Hepatocyte (in vitro differentiated cells): ENCODE measurements around the gene C10orf62. TPM values are rescaled to one million over a fixed set of nuclear protein-coding genes. Genes with fewer than 3 reads are reported as not detected.

ENCODE experiments used
- DNase-seq: peaks from one replicate; pipeline ENCODE4 v3.0.0-alpha.2; 2016; ENCODE audit warnings: low spot score
- H2AFZ ChIP-seq: fragments of 200-600 bp; sonication (generic); 2 replicates; pipeline ENCODE4 v1.6.0; 2016; ENCODE audit warnings: antibody characterized with exemption, mild to moderate bottlenecking
- H3K27ac ChIP-seq: fragments of 200-600 bp; sonication (generic); 2 replicates; pipeline ENCODE4 v1.5.1; 2016; ENCODE audit warnings: mild to moderate bottlenecking
- H3K27me3 ChIP-seq: fragments of 200-600 bp; sonication (generic); 2 replicates; pipeline ENCODE4 v1.6.1; 2016
- H3K36me3 ChIP-seq: fragments of 200-600 bp; sonication (generic); replicated peaks from 2 replicates; pipeline ENCODE4 v1.5.1; 2016; ENCODE audit warnings: low read depth; ENCODE audit not compliant: insufficient read depth
- H3K4me1 ChIP-seq: fragments of 200-600 bp; sonication (generic); 2 replicates; pipeline ENCODE4 v1.5.1; 2016; ENCODE audit warnings: mild to moderate bottlenecking, moderate library complexity; ENCODE audit not compliant: insufficient read depth
- H3K4me2 ChIP-seq: fragments of 200-600 bp; sonication (generic); 2 replicates; pipeline ENCODE4 v1.6.0; 2016
- H3K4me3 ChIP-seq: fragments of 200-600 bp; sonication (generic); 2 replicates; pipeline ENCODE4 v1.5.1; 2016; ENCODE audit warnings: mild to moderate bottlenecking
- H3K79me2 ChIP-seq: fragments of 200-600 bp; sonication (generic); 2 replicates; pipeline ENCODE4 v1.6.0; 2017; ENCODE audit warnings: mild to moderate bottlenecking
- H3K9me2 ChIP-seq: fragments of 200-600 bp; sonication (generic); replicated peaks from 2 replicates; pipeline ENCODE4 v1.6.0; 2017; ENCODE audit warnings: mild to moderate bottlenecking; ENCODE audit not compliant: insufficient read depth
- H3K9me3 ChIP-seq: fragments of 200-600 bp; sonication (generic); 2 replicates; pipeline ENCODE4 v1.5.1; 2016; ENCODE audit warnings: low read depth, mild to moderate bottlenecking
- H4K20me1 ChIP-seq: fragments of 200-600 bp; sonication (generic); 2 replicates; pipeline ENCODE4 v1.6.0; 2016; ENCODE audit warnings: mild to moderate bottlenecking; ENCODE audit not compliant: insufficient read depth, poor library complexity, severe bottlenecking
- EZH2 ChIP-seq: fragments of 200-600 bp; sonication (generic); IDR thresholded peaks from 2 replicates; pipeline ENCODE4 v1.6.1; 2016; ENCODE audit warnings: antibody characterized with exemption, mild to moderate bottlenecking, borderline replicate concordance
- EZH2phosphoT487 ChIP-seq: fragments of 200-600 bp; sonication (generic); IDR thresholded peaks from one replicate; pipeline ENCODE4 v1.6.1; 2018; ENCODE audit warnings: antibody characterized with exemption, mild to moderate bottlenecking, low read depth, moderate library complexity; ENCODE audit not compliant: unreplicated experiment, severe bottlenecking
- WGBS: methylation state at CpG from one replicate; pipeline ENCODE4 v1.1.6; 2016; ENCODE audit warnings: low lambda C conversion rate; ENCODE audit errors: missing lambda C conversion rate; 5-methylcytosine and 5-hydroxymethylcytosine counted together
- polyA plus RNA-seq: library from polyadenylated mRNA; unstranded; fragments of >200 nt; fragmentation: Nextera tagmentation; extraction: Ambion mirVana; gene quantifications from 2 replicates; pipeline ENCODE4 v1.2.1, GENCODE V29; 2016
- total RNA-seq: library from RNA; depleted of rRNA; stranded (reverse); fragments of >200 nt; gene quantifications from 2 replicates; pipeline ENCODE4 v1.2.3, GENCODE V29; 2014
- TF ChIP-seq, protein P1 (sequence below): fragments of 200-600 bp; sonication (generic); IDR thresholded peaks from 2 replicates; pipeline ENCODE4 v1.5.1; 2016; ENCODE audit warnings: antibody characterized with exemption, mild to moderate bottlenecking; ENCODE audit not compliant: poor library complexity

Gene C10orf62
- total and polyA plus RNA-seq, 2 experiments from 2014 or later, result 0.23 TPM; not detected in 1

DNA sequence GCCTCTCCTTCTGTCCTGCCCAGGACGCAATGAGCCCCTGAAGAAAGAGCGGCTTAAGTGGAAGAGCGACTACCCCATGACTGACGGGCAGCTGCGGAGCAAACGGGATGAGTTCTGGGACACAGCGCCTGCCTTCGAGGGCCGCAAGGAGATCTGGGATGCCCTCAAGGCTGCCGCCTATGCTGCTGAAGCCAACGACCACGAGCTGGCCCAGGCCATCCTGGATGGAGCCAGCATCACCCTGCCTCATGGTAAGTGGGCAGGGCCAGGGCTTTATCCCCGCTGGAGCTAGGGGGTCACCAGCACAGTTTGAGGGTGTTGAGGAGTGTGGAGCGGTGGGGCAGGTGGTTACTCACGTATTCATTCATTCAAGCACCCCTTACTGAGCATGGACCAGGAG lies 21.6 kb upstream of the C10orf62 start:
- Histone ChIP-seq H3K9me3 (no peaks in the 10 kb centered on the region), H3K4me2 (no peak overlapping the region), H2AFZ (no peak overlapping the region), H3K27me3 (no peaks in the 10 kb centered on the region), H3K4me1 (peaks cover 13% of the 10 kb centered on the region), H3K36me3 (no peaks in the 10 kb centered on the region), H3K27ac (no peak overlapping the region), H3K4me3 (no peak overlapping the region), H3K9me2 (no peaks in the 10 kb centered on the region), H3K79me2 (no peaks in the 10 kb centered on the region), H4K20me1 (no peaks in the 10 kb centered on the region)
- no peak for TF ChIP-seq EZH2
- TF ChIP-seq, protein P1, sequence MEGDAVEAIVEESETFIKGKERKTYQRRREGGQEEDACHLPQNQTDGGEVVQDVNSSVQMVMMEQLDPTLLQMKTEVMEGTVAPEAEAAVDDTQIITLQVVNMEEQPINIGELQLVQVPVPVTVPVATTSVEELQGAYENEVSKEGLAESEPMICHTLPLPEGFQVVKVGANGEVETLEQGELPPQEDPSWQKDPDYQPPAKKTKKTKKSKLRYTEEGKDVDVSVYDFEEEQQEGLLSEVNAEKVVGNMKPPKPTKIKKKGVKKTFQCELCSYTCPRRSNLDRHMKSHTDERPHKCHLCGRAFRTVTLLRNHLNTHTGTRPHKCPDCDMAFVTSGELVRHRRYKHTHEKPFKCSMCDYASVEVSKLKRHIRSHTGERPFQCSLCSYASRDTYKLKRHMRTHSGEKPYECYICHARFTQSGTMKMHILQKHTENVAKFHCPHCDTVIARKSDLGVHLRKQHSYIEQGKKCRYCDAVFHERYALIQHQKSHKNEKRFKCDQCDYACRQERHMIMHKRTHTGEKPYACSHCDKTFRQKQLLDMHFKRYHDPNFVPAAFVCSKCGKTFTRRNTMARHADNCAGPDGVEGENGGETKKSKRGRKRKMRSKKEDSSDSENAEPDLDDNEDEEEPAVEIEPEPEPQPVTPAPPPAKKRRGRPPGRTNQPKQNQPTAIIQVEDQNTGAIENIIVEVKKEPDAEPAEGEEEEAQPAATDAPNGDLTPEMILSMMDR, result no peak
- no peak for TF ChIP-seq EZH2phosphoT487
- WGBS, result 96% methylated on average over 15 of the region's 15 CpGs
- DNase-seq, result no peak

DNA sequence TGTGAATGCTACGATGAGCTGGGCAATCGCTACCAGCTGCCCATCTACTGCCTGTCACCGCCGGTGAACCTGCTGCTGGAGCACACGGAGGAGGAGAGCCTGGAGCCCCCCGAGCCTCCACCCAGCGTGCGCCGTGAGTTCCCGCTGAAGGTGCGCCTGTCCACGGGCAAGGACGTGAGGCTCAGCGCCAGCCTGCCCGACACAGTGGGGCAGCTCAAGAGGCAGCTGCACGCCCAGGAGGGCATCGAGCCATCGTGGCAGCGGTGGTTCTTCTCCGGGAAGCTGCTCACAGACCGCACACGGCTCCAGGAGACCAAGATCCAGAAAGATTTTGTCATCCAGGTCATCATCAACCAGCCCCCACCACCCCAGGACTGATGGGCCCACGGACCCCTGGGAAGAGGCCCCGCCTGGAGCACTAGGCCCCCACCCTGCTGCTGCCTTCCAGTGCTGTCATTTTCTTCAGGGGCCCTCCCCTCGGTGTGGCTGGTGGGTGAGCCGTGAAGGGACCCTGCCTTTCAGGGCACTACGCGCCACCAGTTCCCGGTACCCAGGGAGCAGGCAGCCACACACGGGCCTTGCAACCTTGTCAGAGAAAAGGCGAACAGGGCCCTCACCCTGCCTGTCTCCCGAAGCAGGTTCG lies 19.3 kb upstream of the C10orf62 start:
- Histone ChIP-seq H3K9me2 (no peaks in the 10 kb centered on the region), H3K9me3 (no peaks in the 10 kb centered on the region), H3K4me2 (no peak overlapping the region), H3K27ac (no peak overlapping the region), H3K4me3 (no peak overlapping the region), H3K79me2 (no peaks in the 10 kb centered on the region), H3K36me3 (no peaks in the 10 kb centered on the region), H3K27me3 (no peaks in the 10 kb centered on the region), H3K4me1 (peaks cover 18% of the 10 kb centered on the region), H4K20me1 (no peaks in the 10 kb centered on the region), H2AFZ (no peak overlapping the region)
- DNase-seq, result no peak
- TF ChIP-seq EZH2 (no peak), EZH2phosphoT487 (no peak)
- TF ChIP-seq, protein P1, result no peak
- WGBS, result 97% methylated on average over 33 of the region's 33 CpGs

DNA sequence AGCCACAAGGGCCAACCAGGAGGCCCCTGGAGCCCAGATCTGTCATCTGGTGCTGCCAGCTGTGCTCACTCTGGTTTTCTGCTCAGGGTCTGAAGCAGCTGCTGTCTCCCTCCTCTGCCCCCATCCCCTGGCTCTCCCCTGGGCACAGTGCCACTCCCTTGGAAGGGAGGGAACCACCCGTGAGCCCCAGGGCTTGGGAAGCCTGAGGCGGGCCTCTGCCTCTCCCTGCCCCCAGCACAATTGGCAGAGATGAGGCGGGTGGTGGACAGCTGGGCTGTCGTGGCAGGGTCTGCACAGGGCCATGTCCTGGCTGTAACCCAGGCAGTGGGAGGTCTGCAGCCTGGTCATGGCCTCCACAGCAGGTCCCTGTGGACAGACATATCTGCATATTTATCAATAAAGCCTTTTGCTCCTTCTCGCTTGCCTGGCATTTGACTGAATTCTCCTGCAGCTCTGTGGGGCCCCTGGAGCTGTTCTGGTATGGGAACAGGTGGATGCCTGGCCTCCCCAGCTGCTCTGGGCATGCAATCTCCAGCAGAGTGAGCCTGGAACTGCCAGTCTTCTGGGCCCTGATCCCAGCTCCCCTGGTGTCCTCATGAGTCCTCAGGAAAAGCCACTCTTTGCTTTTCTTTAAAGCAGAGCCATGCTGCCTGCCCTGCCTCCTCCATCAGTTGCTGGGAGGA lies 18.6 kb upstream of the C10orf62 start:
- no peaks in the 10 kb centered on the region for H3K79me2 ChIP-seq
- H2AFZ ChIP-seq, result no peak overlapping the region
- H3K4me1 ChIP-seq, result peaks cover 19% of the 10 kb centered on the region
- no peak for DNase-seq
- H3K9me2 ChIP-seq, result no peaks in the 10 kb centered on the region
- H3K4me2 ChIP-seq, result no peak overlapping the region
- no peaks in the 10 kb centered on the region for H3K9me3 ChIP-seq
- H4K20me1 ChIP-seq, result no peaks in the 10 kb centered on the region
- no peak overlapping the region for H3K4me3 ChIP-seq
- no peaks in the 10 kb centered on the region for H3K36me3 ChIP-seq
- TF ChIP-seq, protein P1, result no peak
- no peak for TF ChIP-seq EZH2
- no peak for TF ChIP-seq EZH2phosphoT487
- no peak overlapping the region for H3K27ac ChIP-seq
- H3K27me3 ChIP-seq, result no peaks in the 10 kb centered on the region
- WGBS, result 88% methylated on average over 5 of the region's 5 CpGs
